ENCODE results near the gene ZNF718. TPM values are rescaled to one million over a fixed set of nuclear protein-coding genes. Genes with fewer than 3 reads are reported as not detected.

Gene ZNF718
- 0.40 to 0.61 TPM (median 0.58 TPM) in 5 replicates for total RNA-seq (2022; extraction: Qiagen RNA extraction)

GRCh38 chr4:124275-125081, at the start of gene ZNF718:
ZNF718 (plus strand) TSS chr4:124501; CDS start chr4:124671, 170 bp downstream.

Other genes with a start within 250 kb of the ZNF718 start
- 14.7 to 22.4 TPM (median 19.7 TPM) in 5 replicates for gene ZNF595, start 71.2 kb upstream of the ZNF718 start, total RNA-seq (2022; extraction: Qiagen RNA extraction)
- gene ZNF732, start 181.0 kb downstream of the ZNF718 start, total RNA-seq (2022; extraction: Qiagen RNA extraction) = not detected in 5 replicates
- 2.0 to 2.9 TPM (median 2.7 TPM) in 5 replicates for gene ZNF141, start 213.3 kb downstream of the ZNF718 start, total RNA-seq (2022; extraction: Qiagen RNA extraction)